LHCN-M2 (cell line): ENCODE results near the gene FBLN2. TPM values are rescaled to one million over a fixed set of nuclear protein-coding genes. Genes with fewer than 3 reads are reported as not detected.

Experiments used
- DNase-seq: peaks from one replicate; pipeline ENCODE4 v3.0.0-alpha.2; 2012; ENCODE audit warnings: low read depth
- total RNA-seq: library from RNA; depleted of rRNA; stranded (reverse); fragments of >200 nt; gene quantifications from 2 replicates; pipeline ENCODE4 v1.2.3, GENCODE V29; 2014

The FBLN2 gene
- total RNA-seq, 1 experiment from 2014 or later: 0.06 TPM

DNA sequence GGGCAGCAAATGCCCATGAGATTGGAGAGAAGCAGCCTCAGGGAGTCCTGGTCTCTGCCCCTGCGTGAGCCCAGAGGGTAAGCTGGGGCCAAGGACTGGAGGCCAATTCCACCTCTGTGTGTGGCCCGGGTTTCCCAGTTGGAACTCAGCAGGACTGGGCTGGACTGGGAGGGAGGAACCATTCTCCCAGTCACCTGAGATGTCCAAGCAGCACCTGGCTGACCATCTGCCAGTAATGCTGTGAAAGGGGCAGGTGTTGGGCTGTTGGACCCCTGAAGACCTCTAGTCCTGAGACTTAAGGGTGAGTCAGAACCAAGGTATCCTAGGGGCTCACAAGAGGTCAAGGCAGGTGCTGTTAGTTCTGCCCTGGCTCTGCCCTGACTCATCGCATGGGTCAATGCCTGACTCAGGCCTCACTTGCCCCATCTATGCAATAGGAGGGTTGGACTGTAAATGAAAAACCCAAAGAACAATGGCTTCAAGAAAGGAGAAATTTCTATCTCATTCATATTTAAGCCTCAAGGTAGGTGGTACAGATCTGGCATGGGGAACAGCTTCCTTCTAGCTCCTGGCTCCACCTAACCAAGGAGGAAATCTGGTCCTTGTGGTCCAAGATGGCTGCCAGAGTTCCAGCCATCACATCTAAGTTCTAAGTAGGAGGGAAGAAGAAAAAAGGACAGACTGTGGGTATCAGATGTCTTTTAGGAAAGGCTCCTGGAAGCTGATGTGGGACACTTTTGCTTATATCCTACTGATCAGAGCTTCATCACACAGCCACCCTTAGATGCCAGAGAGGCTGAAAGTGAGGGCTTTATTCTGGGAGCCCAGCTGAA is 111.3 kb downstream of the FBLN2 start:
- DNase-seq: no peak

DNA sequence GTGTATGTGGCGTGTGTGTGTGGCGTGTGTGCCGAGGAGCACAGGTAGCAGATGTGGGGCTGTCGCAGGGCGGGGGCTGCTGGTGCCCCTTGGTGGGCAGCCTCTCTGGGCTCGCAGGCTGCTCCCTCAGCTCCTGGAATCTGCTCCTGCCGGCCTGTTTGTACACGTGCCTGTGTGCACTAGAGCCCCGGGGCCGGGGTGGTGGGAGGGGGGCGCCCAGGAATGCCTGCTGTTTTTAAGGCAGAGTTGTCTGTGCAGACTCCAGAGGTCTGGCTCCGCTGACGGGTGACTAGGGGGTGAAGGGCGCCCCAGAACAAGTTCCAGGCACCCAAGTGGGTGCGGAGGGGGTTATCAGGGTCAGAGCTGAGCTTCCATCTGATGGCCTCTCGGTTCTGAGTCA is 112.2 kb downstream of the FBLN2 start:
- no peak for DNase-seq

DNA sequence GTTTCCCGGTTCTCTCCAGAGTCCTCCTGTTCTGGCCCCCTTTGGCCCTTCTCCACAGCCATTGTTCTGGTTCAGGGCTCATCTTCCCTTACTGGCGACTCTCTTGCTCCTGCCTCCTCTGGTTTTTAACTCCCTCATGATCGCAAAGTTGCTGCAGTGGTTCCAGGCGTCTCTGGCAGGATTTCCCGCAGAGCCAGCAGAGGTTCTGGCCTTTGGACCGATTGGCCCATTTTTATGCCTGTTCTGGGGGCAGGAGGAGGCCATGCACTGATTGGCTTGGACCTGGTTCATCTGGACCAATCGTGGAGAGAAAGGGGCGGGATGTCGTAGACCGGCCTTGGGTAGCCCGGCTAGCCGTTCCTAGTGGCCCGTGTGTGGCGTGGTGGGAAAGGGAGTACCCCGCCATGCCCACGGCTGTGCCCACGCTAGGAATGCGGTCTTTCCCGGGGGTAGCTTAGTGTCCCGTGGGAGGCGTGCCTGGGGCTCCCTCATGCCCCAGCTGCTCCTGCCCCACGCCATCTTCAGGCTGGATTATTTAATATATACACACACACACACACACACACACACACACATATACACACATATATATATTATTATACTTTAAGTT is 113.4 kb downstream of the FBLN2 start:
- DNase-seq: no peak

DNA sequence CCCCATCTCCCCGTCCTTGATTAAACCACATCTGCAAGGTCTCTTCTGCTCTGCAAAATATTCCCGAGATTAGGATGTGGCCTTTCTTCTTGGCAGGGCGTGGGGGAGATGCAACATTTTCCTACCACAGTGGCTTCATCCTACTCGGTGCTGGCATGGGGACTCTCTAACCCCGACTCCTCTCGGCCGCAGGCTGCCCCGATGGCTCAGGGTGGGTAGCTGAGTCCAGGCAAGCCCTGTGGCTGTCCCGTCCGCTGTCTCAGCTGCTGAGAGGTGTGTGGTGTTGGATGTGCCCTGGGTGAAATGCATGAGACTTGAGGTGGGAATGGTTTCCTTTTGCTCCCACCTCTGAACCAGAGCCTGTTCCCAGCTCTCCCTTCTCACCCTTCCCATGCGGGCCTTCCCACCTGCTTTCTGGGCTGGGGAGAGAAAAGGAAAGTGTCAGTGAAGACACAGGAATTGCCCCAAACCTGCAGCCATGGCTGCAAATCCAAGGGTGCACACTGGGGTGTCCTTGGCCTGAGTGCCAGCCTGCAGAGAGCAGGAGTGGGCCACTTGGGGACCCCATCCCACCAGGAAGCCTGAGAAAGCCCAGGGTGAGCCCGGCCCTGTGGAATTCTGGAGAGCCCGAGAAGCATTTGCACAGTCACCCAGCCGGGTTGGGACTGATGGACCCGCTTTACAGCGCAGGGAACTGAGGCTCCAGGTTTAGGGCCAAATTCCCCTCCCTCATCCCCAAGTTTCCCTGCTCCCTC is 115.0 kb downstream of the FBLN2 start:
- no peak for DNase-seq

DNA sequence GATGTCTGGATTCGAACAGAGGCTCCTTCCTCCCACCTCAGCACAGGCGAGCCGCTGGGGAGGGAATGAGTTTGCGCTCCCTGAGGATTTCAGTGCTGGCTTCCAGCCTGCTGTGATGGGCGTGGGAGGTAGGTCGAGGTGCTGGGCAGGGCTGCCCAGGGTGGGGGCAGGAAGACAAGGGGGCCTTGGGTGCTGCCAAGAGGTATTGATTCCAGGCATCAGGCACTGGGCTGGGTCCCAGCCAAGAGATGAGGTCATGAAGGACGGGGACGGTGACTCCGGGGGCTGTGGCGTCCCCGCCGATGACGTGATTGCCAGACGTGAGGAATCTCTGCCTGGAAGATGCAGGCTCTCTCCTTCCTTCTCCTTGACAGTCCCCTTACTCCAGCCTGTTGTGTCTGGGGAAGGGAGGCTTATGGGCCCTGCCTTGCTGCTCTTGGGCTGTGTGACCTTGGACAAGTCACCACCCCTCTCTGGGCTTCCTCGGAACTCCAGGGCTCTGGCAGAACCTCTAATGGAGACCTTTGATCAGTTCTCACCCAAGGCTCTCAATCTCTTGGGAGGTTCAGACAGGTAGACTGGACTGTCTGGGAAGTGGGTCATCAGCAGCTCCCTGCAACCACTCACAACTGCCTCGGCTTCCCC is 116.8 kb downstream of the FBLN2 start:
- DNase-seq: no peak

DNA sequence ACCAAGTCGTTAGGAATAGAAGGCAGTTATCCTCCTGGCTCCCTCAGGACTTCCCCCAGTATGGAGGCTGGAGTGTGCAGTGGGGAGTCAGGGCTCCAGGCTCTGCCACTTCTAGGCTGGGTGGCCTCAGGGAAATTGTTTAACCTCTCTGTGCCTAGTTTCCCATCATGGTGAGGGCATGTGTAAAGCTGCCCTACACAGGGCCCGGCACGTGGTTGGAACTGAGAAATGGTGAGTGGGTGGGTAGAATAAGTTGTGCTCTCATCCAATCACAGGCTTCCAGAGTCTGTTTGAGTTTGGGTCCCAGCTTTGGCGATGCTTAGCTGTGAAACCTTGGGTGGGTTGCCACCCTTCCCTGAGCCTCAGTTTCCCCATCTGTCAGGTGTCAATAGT is 117.3 kb downstream of the FBLN2 start:
- DNase-seq: no peak

DNA sequence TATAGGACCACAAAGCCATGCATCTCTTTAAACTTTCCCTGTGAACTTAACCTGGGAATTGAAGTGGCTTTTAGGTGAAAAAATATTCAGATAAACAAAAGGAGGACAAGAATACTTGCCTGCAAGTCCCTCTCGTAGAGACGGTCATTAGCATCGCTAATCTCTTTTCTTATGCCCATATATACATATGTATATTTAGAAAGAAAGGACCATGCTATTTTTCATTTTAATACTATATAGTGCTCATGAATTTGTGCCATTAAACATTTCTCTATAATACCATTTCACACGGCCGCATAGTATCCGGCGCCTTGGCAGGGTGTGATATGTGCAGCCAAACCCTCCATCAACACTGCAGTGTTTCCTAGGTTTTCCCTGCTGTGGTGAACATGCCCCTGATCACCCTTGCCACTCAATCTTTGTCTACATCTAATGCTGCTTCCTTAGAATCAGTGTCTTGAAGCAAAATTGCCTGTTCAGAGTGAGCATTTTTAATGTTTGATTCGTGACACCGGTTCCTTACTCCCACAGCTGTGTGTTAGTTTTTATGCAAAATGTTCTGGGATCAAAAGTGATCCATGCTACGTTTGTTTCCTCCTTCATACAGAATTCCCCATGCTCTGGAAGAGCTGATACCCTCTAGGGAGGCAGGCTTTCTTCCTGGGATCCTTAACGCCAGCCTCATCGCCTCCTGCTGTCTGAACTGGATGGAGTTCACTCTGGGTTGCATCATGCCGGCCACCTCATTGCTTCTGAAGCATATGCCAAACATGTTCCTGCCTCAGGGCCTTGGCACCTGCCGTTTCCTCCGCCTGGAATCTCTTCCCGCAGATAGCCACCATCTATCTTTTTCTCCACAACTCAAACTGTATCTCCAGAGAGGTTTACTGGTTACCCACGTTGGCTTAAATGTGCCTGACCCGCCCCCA is 118.1 kb downstream of the FBLN2 start:
- DNase-seq: no peak

DNA sequence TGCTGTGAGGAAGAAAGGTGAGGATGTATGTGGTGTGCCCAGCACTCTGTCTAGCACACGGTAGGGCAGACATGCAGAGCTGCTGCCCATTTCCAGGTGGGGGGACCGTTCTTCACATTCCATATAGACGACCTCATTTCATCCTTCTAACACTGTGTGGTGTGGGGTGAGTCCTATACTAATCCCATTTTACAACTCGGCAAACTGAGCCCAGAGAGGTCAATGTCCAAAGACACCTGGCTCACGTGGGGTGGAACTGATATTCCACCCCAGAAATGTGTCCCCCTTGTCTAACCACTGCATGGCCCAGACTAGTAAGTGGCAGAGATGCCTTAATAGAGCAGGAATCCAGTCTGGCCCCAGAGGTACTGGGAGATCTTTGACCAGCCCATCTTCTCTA is 119.2 kb downstream of the FBLN2 start:
- no peak for DNase-seq

DNA sequence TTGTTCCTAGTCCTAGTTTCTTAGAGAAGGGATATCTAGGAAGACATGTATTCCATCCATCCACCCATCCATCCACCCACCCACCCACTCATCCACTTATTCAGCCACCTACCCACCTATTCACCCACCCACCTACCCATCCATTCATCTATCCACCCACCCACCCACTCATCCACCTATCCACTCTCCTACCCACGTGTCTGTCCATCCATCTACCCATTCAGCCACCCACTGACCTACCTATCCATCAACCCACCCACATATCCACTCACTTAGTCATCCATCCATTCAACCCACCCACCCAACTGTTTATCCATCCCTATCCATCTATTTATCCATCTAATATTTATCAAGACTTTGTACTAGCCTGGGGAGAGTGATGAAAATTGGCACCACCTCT is 120.5 kb downstream of the FBLN2 start:
- no peak for DNase-seq

DNA sequence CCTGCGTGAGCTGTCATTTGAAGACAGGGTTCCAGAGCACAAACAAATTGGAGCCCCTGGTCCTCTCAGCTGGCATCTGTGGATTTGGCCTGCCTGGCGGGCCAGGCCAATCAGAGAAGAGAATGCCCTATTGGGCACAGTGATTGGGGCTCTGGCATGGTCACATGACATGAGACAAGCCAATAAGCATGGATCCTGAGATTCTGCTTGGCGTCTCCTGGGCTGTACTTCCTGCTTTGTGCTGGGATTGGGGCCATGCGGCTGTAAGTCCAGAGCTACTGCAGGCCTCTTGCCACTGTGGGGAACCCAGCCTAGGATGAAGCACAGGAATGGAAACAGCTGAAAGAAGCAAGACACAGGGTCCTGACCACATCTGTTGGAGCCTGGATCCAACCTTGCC is 121.4 kb downstream of the FBLN2 start:
- DNase-seq: no peak

DNA sequence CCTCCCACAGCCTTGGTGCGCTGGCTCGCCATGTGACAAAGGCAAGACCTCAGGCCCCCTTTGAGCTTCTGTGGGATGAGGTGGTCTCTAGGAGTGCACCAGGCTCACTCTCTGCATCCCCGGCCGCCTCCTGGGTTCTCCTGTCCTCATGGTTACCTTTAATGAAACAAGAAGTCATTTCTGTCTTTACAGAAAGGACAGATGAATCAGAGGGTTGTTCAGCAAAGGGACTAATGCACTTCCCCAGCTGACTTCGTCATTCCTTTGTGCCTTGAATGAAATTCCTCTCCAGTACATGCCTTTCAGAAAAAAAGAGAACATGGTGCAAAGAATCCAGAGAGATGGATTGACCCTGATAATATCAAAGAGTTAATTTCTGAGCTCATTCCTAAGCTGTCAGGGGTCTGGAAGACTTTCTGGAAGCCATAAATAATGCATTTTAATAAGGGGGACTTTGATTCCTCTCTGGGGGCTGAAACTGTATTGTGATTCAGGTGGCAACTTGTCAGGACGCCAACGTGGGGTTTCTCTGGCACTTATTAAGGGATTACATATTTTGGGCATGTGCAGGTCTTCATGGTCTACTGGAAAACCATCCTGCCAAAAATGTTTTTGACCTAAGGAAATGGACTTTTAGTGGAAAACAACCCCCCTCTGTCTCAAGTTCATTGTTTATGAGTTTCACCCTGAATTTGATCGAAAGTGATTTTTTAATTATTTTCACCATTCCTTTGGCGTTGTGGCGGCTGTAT is 122.7 kb downstream of the FBLN2 start:
- DNase-seq: no peak

DNA sequence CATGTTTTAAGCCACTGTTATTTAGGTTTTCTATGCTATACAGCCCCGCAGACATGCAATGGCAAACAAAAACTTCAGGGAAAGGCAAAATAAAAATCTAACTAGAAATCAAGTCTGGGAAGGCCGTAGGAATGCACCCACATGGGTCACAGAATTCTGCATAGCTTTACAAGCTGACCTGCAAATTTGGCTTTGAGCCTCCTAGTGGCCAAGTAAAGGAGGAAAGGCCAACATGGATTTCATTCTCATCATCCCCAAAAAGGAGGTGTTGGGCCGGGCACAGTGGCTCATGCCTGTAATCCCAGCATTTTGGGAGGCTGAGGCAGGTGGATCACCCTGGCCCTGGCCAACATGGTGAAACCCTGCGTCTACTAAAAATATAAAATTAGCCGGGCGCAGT is 124.3 kb downstream of the FBLN2 start:
- no peak for DNase-seq

DNA sequence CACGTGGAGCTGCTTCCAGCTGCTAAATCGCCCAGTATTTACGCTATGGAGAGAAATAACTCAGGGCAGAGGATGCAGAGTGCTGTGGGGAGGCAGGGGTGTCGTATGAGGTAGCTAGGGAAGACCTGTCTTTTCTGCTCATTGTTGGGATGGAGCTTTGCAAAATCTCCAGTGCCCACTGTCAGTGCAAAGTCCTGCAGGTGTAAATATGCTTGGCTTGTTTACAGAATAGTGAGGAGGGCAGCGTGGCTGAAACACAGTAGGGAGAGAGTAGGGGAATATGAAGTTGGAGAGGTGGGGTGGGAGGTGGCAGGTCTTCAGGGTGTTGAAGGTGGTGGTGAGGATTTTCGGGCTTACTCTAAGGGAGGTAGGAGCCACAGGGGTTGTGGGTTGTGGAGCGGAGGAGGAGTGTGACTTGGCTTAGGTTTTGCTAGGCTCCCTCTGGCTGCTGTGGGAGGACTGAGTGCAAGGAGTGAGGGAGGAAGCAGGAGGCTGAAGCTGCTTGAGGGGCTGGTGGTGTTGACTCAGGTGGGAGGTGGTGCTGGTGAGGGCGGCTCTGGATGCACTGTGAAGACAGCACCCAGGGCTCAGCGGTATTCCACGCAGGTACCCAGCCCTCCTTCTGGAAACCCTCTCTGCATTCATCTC is 125.7 kb downstream of the FBLN2 start:
- no peak for DNase-seq

DNA sequence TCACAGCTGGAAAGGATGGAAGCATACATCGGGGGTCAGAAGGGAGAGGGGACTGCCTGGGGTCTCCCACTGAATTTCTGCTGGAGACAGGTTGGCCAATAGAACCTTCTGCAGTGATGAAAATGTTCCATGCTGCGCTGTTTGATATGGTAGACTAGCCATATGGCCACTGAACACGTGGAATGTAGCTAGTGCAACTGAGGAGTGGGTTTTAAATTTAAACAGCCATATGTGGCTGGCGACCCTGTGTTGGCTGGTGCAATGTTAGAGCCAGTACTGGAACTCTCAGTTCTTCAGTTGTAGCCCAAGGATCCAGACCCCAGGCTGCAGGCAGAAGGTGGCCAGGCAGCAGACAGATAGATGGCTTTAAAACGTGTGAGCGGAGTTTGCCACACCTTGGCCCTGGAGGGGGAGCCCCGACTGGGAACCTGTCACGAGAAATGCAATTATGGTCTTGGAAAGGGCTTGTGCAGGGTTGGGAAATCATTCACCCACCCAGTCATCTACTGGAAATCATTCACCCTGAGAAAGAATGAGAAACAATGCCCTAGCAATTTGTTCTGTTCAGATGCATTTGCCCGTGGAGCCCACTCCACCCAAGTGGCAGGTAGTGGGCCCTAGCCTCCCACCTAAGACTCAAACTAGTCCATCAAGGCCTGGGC is 127.6 kb downstream of the FBLN2 start:
- no peak for DNase-seq

DNA sequence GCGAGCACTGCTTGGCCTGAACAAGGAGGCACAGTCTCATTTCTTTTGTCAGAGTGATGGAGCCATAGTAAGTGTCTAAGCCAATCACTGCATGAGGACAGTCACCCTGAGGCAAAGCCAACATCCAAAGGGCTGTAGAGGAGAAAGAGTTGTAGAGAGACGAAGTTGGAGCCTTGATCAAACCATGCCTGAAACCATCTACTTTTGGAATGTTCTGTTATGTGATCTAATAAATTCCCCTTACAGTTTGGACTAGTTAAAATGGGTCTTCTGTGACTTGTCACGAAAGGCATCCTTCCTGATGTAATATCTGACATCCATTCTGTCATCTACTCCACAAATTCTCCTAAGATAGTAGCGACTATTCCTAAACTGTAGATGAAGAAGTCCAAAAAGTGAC is 128.3 kb downstream of the FBLN2 start:
- no peak for DNase-seq

DNA sequence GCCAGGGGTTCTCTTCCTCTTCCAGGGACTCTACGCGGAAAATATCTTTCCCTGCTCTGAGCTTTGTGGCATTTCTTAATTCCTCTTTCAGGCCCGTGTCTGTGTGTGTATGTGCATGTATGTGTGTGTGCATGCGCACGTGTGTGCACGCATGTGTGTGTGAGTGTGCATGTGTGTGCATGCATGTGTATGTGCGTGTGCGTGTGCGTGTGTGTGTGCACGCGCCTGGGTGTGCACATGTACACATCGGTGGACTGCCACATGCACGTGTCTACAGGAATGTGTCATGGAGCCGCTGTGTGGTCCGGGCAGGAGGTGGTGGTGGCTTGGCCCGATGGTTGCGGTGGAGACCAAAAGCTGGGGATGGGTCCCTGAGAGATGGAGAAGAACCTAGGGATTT is 133.0 kb downstream of the FBLN2 start:
- DNase-seq: no peak

DNA sequence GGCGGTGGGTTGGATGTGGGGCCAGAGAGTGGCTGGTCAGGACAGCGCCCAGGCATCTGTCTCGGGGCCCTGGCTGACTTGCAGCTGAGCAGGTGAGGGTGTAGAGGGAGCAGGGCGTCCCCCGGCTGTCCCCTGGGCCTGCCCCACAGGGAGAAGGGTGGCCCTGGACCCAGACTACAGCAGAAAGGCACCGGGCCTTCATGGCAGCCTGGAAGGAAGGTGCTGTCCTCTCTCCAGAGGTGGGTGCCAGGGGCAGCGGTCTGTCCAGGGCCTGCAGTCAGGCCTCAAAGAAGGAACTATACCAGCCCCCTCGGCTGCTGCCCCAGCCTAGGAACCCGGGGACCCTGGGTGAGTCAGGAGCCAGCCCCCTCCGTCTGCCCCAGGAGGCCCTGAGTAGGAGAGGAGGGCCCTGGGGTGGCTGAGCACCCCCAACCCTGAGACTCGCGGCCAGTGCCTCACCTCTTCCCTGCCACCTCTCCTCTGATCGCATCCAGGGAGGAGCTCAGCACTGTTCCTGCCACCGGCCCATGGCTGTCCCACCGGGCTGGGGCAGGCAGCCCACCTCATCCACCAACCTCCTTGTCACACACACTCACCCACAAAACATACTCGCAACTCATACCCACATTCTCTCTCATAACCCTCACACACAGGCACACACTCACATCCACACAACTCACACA is 133.5 kb downstream of the FBLN2 start:
- no peak for DNase-seq

DNA sequence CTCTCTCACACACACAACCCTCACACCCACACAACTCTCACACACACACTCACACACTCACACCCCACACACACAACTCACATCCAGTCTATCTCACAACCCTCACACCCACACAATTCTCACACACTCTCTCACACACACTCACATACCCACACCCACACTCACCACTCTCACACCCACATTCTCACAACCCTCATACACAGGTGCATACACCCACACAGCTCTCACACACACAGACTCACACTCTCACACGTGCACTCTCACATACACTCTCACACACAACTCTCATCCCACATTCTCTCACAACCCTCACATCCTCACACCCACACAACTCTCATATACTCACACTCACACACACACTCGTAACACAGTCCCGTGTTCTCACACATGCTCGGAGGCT is 134.4 kb downstream of the FBLN2 start:
- no peak for DNase-seq

DNA sequence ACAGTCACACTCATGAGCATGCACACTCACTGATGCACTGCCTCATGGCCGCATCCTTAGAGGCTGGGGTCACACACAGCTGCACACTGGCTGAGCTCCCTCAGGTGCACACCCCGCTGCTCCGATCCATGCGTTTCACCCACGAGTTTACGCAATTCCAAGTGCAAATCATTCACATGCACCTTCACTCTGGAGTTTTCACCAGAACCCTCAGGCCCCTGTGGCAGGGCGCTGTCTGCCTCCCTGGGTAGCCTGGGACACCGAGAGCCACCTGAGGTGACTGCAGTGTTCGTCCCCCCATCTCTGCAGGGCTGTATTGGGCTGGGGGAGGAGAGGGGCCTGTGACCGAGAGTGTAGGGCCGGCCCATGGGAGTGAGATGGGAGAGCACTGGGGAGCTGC is 134.8 kb downstream of the FBLN2 start:
- DNase-seq: no peak
